HG03135 (cell line): ENCODE measurements around the gene AKR7A2.

Source experiments
- ATAC-seq: cut with Tn5 transposase; IDR thresholded peaks from one replicate; pipeline ENCODE4 v1.9.1; 2021; ENCODE audit warnings: mild to moderate bottlenecking, moderate library complexity; ENCODE audit not compliant: unreplicated experiment

Gene AKR7A2

GRCh38 chr1:19325958-19326747, 14.2 kb upstream of the AKR7A2 start:
- ATAC-seq = no peak

GRCh38 chr1:19325368-19325957, 13.5 kb upstream of the AKR7A2 start:
- no peak for ATAC-seq

GRCh38 chr1:19324665-19324990, 12.7 kb upstream of the AKR7A2 start:
- no peak for ATAC-seq

- no peak for ATAC-seq
Observed at GRCh38 chr1:19323987-19324664, 12.2 kb upstream of the AKR7A2 start.

GRCh38 chr1:19322481-19322880, 10.5 kb upstream of the AKR7A2 start:
- ATAC-seq = no peak

GRCh38 chr1:19321071-19321470, 9.1 kb upstream of the AKR7A2 start:
- ATAC-seq = no peak

- ATAC-seq = no peak
Observed at GRCh38 chr1:19319196-19319595, 7.3 kb upstream of the AKR7A2 start.

- no peak for ATAC-seq
Observed at GRCh38 chr1:19317126-19317910, 5.4 kb upstream of the AKR7A2 start.

GRCh38 chr1:19315378-19316198, 3.6 kb upstream of the AKR7A2 start:
- peak; percentile 35 for ATAC-seq

- ATAC-seq = no peak
Observed at GRCh38 chr1:19313961-19314882, 2.3 kb upstream of the AKR7A2 start.

- no peak for ATAC-seq
Observed at GRCh38 chr1:19313636-19313959, 1.7 kb upstream of the AKR7A2 start.

- peak; percentile 17 for ATAC-seq
Observed at GRCh38 chr1:19312782-19313635, 1.1 kb upstream of the AKR7A2 start.

GRCh38 chr1:19311503-19311930, 427 bp downstream of the AKR7A2 start:
- ATAC-seq = peak; percentile 8

GRCh38 chr1:19310720-19311502, 1.0 kb downstream of the AKR7A2 start:
- ATAC-seq = no peak

- ATAC-seq = no peak
Observed at GRCh38 chr1:19310061-19310460, 1.9 kb downstream of the AKR7A2 start.

- no peak for ATAC-seq
Observed at GRCh38 chr1:19309123-19309813, 2.7 kb downstream of the AKR7A2 start.

GRCh38 chr1:19308509-19308907, 3.4 kb downstream of the AKR7A2 start:
- ATAC-seq = no peak
